Adipocyte (in vitro differentiated cells): ENCODE measurements around the gene LY6G6C.

Experiments used
- DNase-seq: peaks from one replicate; pipeline ENCODE4 v3.0.0-alpha.2; 2015; ENCODE audit warnings: low read depth
- H3K27me3 ChIP-seq: replicated peaks from 2 replicates; pipeline ENCODE4 v1.7.0; 2013; ENCODE audit warnings: mild to moderate bottlenecking, low read length, moderate library complexity; ENCODE audit not compliant: control insufficient read depth, insufficient read depth
- H3K36me3 ChIP-seq: 2 replicates; pipeline ENCODE4 v1.7.0; 2013; ENCODE audit warnings: low read length, mild to moderate bottlenecking, moderate library complexity; ENCODE audit not compliant: control insufficient read depth, insufficient read depth, severe bottlenecking
- H3K4me1 ChIP-seq: 2 replicates; pipeline ENCODE4 v1.7.0; 2013; ENCODE audit warnings: mild to moderate bottlenecking, low read length, moderate library complexity; ENCODE audit not compliant: control insufficient read depth, insufficient read depth
- H3K4me3 ChIP-seq: 2 replicates; pipeline ENCODE4 v1.7.0; 2013; ENCODE audit warnings: mild to moderate bottlenecking, low read length, moderate library complexity
- H3K9ac ChIP-seq: 2 replicates; pipeline ENCODE4 v1.7.0; 2013; ENCODE audit warnings: mild to moderate bottlenecking, low read length, moderate library complexity
- H3K9me3 ChIP-seq: 2 replicates; pipeline ENCODE4 v1.7.0; 2013; ENCODE audit warnings: mild to moderate bottlenecking, low read length, moderate library complexity; ENCODE audit not compliant: control insufficient read depth

The LY6G6C gene

DNA sequence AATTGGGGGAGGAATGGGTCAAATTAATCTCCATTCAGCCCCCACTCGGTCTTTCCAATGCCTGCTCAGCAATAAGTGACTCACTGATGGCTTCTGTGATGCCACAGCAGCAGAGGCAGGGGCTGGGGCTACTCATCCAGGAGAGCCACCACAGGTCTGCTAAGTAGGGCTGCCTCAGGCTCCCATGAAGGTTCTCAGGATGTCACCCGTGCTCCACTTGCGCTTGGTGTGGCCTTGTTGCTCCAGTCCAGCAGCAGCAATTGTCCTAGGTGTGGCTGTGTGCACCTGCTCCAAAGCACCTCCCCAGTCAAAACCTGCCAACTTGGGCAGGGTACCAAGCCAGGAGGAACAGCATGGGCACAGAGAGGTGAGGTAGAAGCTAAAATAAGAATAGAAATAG lies 627 bp upstream of the LY6G6C start:
- Histone ChIP-seq H3K4me3 (no peak overlapping the region), H3K9me3 (no peaks in the 10 kb centered on the region), H3K4me1 (peaks cover 3% of the 10 kb centered on the region), H3K9ac (no peak overlapping the region), H3K27me3 (peaks cover 2% of the 10 kb centered on the region), H3K36me3 (peaks cover 11% of the 10 kb centered on the region)
- DNase-seq, result no peak

- no peaks in the 10 kb centered on the region for H3K36me3 ChIP-seq
- H3K9me3 ChIP-seq, result no peaks in the 10 kb centered on the region
- H3K9ac ChIP-seq, result no peak overlapping the region
- DNase-seq, result no peak
- H3K4me1 ChIP-seq, result no peaks in the 10 kb centered on the region
- peaks cover 2% of the 10 kb centered on the region for H3K27me3 ChIP-seq
- no peak overlapping the region for H3K4me3 ChIP-seq
These were observed 1.3 kb downstream of the LY6G6C start for GRCh38 chr6:31720196-31720770.

GRCh38 chr6:31719001-31719400 lies 2.5 kb downstream of the LY6G6C start:
- H3K9me3 ChIP-seq, result no peaks in the 10 kb centered on the region
- H3K9ac ChIP-seq, result no peak overlapping the region
- peaks cover 6% of the 10 kb centered on the region for H3K27me3 ChIP-seq
- no peak for DNase-seq
- no peak overlapping the region for H3K4me3 ChIP-seq
- H3K4me1 ChIP-seq, result no peaks in the 10 kb centered on the region
- no peaks in the 10 kb centered on the region for H3K36me3 ChIP-seq

GRCh38 chr6:31718265-31718664 lies 3.3 kb downstream of the LY6G6C start:
- no peaks in the 10 kb centered on the region for H3K4me1 ChIP-seq
- no peak for DNase-seq
- no peaks in the 10 kb centered on the region for H3K9me3 ChIP-seq
- H3K4me3 ChIP-seq, result no peak overlapping the region
- H3K9ac ChIP-seq, result no peak overlapping the region
- peaks cover 10% of the 10 kb centered on the region for H3K27me3 ChIP-seq
- no peaks in the 10 kb centered on the region for H3K36me3 ChIP-seq

DNA sequence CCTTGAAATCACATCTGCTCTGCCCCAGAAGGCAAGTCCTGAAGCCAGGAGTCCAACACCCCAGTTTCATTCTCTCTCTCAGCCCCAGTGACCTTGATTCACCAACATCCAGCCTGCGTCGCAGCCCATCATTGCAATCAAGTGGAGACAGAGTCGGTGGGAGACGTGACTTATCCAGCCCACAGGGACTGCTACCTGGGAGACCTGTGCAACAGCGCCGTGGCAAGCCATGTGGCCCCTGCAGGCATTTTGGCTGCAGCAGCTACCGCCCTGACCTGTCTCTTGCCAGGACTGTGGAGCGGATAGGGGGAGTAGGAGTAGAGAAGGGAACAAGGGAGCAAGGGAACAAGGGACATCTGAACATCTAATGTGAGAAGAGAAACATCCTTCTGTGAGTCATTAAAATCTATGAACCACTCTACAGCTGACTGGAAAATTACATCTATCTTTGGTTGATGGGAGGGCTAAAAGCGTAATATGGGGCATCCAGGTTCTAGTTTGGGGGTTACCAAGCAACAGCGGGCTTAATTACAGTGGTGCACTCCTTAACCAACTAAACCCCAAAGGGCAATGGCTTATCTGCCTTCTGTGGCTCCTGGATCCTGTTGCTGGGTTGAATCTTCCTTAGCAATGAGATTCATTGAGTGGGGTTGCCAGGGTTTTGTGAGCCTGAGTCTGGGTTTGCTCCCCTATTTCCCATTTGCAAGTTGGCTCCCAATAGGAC lies 3.9 kb downstream of the LY6G6C start:
- no peaks in the 10 kb centered on the region for H3K36me3 ChIP-seq
- no peak overlapping the region for H3K4me3 ChIP-seq
- H3K9me3 ChIP-seq, result no peaks in the 10 kb centered on the region
- no peak overlapping the region for H3K9ac ChIP-seq
- no peak for DNase-seq
- no peaks in the 10 kb centered on the region for H3K4me1 ChIP-seq
- peaks cover 10% of the 10 kb centered on the region for H3K27me3 ChIP-seq

DNA sequence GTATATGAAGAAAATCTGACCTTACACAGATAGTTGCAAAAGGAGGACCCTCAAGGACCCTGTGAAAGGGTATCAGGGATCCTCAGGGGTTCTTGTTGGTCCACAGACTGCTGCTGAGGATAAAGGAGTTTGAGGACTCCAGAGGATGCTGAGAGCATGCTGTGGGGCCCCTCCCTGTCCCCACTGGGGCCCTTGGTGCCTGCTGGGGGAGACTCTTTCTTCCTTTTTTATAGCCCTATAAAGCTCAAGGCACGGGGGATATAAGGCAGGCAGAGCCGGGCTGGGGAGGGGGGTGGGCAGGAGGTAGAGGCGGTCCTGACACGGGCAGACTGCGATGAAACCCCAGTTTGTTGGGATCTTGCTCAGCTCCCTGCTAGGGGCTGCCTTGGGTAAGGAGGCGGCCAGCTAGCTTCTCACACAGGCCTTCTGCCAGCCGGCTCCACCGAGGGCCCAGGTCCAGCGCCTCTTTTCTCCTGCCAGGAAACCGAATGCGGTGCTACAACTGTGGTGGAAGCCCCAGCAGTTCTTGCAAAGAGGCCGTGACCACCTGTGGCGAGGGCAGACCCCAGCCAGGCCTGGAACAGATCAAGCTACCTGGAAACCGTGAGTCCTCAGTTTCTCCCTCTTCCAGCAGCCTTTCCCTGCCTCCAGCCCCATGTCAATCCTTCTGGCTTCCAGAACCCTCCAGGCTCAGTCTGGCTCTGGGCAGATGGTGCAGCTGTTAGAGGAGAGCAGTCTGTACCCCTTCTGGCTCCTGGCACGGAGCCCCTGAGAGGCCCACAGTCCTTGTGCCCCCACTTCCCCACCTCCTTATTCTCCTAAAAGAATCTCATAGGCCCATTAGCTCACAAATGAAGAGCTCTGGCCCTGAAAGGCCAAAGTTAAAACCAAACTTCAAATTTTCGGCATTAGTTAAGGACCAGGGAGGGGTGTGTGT lies 6.3 kb downstream of the LY6G6C start, which contains the start of gene LY6G6D:
TSS of gene LY6G6D (plus strand) at position 327 of the 937 bp plus-strand sequence. CDS start at position 335, 8 bp downstream.
- Histone ChIP-seq H3K4me1 (no peaks in the 10 kb centered on the region), H3K27me3 (peaks cover 27% of the 10 kb centered on the region), H3K36me3 (no peaks in the 10 kb centered on the region), H3K4me3 (no peak within 1 kb of the TSS), H3K9ac (no peak within 1 kb of the TSS), H3K9me3 (no peaks in the 10 kb centered on the region)
- no peak for DNase-seq

DNA sequence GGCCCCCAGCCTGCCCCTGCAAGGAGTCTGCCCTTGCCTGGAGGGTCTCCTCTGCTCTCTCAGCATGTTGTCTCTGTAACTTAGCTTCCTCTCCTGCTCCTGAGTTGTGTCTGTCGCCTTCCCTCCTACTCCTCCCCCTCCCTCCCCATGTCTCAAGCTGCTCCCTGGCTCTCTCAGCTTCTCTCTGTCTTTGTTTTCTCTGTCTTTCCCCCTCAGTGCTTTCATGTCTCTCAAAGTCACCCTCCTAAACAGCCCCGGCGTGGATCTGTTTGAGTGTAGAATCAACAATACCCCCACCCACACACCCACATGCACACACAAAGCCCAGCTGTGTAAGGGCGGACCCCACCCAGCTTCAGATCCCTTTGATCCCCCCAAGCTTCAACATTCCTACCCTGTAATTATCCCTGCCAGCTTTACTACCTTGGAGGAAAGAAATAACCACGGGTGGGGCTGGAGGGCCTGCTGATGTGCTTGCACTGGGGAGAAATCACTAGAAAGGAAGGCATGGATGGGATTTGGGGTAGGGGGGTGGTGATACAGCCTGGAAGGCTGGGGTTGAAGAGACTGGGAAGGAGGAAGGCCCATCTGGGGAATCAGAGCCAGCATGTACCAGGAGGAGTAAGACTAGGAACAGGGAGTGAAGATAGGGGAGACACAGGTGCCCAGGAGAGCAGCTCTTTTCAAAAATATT lies 7.4 kb downstream of the LY6G6C start:
- H3K27me3 ChIP-seq, result peaks cover 26% of the 10 kb centered on the region
- no peak overlapping the region for H3K9ac ChIP-seq
- no peak overlapping the region for H3K4me3 ChIP-seq
- no peaks in the 10 kb centered on the region for H3K4me1 ChIP-seq
- no peaks in the 10 kb centered on the region for H3K9me3 ChIP-seq
- no peak for DNase-seq
- H3K36me3 ChIP-seq, result no peaks in the 10 kb centered on the region

GRCh38 chr6:31713465-31713864 lies 8.1 kb downstream of the LY6G6C start:
- H3K9ac ChIP-seq, result no peak overlapping the region
- no peak for DNase-seq
- H3K36me3 ChIP-seq, result no peaks in the 10 kb centered on the region
- H3K27me3 ChIP-seq, result peaks cover 26% of the 10 kb centered on the region
- no peaks in the 10 kb centered on the region for H3K4me1 ChIP-seq
- H3K4me3 ChIP-seq, result no peak overlapping the region
- H3K9me3 ChIP-seq, result no peaks in the 10 kb centered on the region

- H3K9ac ChIP-seq, result no peak overlapping the region
- no peaks in the 10 kb centered on the region for H3K4me1 ChIP-seq
- peaks cover 26% of the 10 kb centered on the region for H3K27me3 ChIP-seq
- no peak for DNase-seq
- no peaks in the 10 kb centered on the region for H3K9me3 ChIP-seq
- no peak overlapping the region for H3K4me3 ChIP-seq
- H3K36me3 ChIP-seq, result no peaks in the 10 kb centered on the region
These were observed 9.2 kb downstream of the LY6G6C start for GRCh38 chr6:31712296-31712695.

DNA sequence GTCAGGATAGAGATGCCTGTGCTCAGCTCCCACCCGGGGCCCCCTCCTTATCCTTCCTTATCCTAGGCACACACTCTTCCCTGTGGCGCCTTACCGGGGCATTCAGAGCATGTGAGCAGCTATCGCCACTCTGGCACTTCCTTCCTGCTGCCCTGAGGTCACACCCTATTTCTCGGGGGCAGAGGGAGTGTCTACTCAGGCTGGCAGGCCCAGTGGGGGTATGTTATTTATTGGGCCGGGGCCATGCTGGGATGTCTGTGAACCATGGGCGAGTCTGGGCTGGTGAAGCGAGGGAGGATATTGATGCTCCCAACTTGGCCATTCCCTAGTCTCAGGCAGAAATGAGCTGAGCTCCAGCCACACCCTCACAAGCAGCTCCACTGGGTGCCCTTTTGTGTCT lies 10.3 kb downstream of the LY6G6C start:
- Histone ChIP-seq H3K27me3 (peaks cover 26% of the 10 kb centered on the region), H3K4me3 (no peak overlapping the region), H3K9me3 (no peaks in the 10 kb centered on the region), H3K36me3 (no peaks in the 10 kb centered on the region), H3K4me1 (no peaks in the 10 kb centered on the region), H3K9ac (no peak overlapping the region)
- no peak for DNase-seq
